Measurements from ENCODE around the gene HBG2. TPM values are rescaled to one million over a fixed set of nuclear protein-coding genes. Genes with fewer than 3 reads are reported as not detected.

The HBG2 gene
- total and polyA plus RNA-seq, 10 of the 15 experiments (the other 5 are each of a cell fraction or from before 2014, with no cell fraction given): 1.1 to 8.3 (median 2.9) TPM; not detected in 5

DNA sequence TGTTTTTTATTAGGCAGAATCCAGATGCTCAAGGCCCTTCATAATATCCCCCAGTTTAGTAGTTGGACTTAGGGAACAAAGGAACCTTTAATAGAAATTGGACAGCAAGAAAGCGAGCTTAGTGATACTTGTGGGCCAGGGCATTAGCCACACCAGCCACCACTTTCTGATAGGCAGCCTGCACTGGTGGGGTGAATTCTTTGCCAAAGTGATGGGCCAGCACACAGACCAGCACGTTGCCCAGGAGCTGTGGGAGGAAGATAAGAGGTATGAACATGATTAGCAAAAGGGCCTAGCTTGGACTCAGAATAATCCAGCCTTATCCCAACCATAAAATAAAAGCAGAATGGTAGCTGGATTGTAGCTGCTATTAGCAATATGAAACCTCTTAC, 29.1 kb downstream of the HBG2 start:
- Histone ChIP-seq H3K27ac (ENCODE audit: control insufficient read depth, insufficient read depth) (no peak overlapping the region), H3K36me3 (ENCODE audit: control insufficient read depth in 2 of 2, insufficient read depth in 2 of 2, low read length in 1 of 2) (no peaks in the 10 kb centered on the region), H2AFZ (ENCODE audit: control insufficient read depth, low read depth, low read length) (no peak overlapping the region), H3K9me3 (replicated peaks; ENCODE audit: control insufficient read depth, insufficient read depth, low read length) (no peaks in the 10 kb centered on the region), H3K4me2 (ENCODE audit: control insufficient read depth, insufficient read depth) (no peak overlapping the region), H3K4me1 (ENCODE audit: control insufficient read depth, insufficient read depth, low read length) (no peaks in the 10 kb centered on the region), H3K79me2 (ENCODE audit: control insufficient read depth, insufficient read depth, low read length) (no peaks in the 10 kb centered on the region), H3K4me3 (no peak overlapping the region), H3K27me3 (replicated peaks in 1 of 2; ENCODE audit: control insufficient read depth in 2 of 2, insufficient read depth in 2 of 2, low read length in 1 of 2) (no peaks in the 10 kb centered on the region), H3K9ac (ENCODE audit: control insufficient read depth, insufficient read depth, low read length) (no peak overlapping the region), H4K20me1 (ENCODE audit: control insufficient read depth, insufficient read depth) (no peaks in the 10 kb centered on the region)
- RAD21 ChIA-PET (ENCODE audit: unreplicated experiment): no interaction called here
- intact Hi-C loops (cut with micrococcal nuclease; ENCODE audit: unreplicated experiment) (no loop called here), in situ Hi-C loops (cut with MboI) (no loop called here)
- POLR2A ChIA-PET: no interaction called here
- CTCF ChIA-PET: no interaction called here
- no TSS peak for BruUV-seq (replicated peaks)
- SMC1A ChIA-PET (ENCODE audit: uncharacterized antibody, unreplicated experiment): no interaction called here
- WGBS (ENCODE audit: insufficient coverage, insufficient replicate concordance, low lambda C conversion rate, missing lambda C conversion rate): 9% methylated on average over 2 of the region's 2 CpGs
- DNase-seq (ENCODE audit: low read depth, low spot score) (no peak), ATAC-seq (no peak; the same call in 2 of the 3 replicates), FAIRE-seq (no peak)
- TF ChIP-seq ATF7 (IDR thresholded peaks at IDR 0.05; ENCODE audit: low read depth) (no peak), FOXK2 (IDR thresholded peaks at IDR 0.05) (no peak), PAX8 (IDR thresholded peaks at IDR 0.05) (no peak), SUPT20H (IDR thresholded peaks at IDR 0.05; ENCODE audit: borderline replicate concordance, control insufficient read depth, low read depth, low read length) (no peak), YBX1 (IDR thresholded peaks at IDR 0.05) (no peak), NFYB (IDR thresholded peaks at IDR 0.05; ENCODE audit: insufficient read depth, low read depth, low read length) (no peak), RB1 (IDR thresholded peaks at IDR 0.05; ENCODE audit: borderline replicate concordance) (no peak), TCF12 (IDR thresholded peaks at IDR 0.05; ENCODE audit: low read depth, low read length) (no peak)
- TF ChIP-seq, protein P1, sequence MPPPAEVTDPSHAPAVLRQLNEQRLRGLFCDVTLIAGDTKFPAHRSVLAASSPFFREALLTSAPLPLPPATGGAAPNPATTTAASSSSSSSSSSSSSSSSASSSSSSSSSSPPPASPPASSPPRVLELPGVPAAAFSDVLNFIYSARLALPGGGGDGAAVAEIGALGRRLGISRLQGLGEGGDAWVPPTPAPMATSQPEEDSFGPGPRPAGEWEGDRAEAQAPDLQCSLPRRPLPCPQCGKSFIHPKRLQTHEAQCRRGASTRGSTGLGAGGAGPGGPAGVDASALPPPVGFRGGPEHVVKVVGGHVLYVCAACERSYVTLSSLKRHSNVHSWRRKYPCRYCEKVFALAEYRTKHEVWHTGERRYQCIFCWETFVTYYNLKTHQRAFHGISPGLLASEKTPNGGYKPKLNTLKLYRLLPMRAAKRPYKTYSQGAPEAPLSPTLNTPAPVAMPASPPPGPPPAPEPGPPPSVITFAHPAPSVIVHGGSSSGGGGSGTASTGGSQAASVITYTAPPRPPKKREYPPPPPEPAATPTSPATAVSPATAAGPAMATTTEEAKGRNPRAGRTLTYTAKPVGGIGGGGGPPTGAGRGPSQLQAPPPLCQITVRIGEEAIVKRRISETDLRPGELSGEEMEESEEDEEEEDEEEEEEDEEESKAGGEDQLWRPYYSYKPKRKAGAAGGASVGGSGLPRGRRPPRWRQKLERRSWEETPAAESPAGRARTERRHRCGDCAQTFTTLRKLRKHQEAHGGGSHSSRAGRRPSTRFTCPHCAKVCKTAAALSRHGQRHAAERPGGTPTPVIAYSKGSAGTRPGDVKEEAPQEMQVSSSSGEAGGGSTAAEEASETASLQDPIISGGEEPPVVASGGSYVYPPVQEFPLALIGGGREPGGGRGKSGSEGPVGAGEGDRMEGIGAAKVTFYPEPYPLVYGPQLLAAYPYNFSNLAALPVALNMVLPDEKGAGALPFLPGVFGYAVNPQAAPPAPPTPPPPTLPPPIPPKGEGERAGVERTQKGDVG (CRISPR knock-in tag; IDR thresholded peaks at IDR 0.05): no peak
- TF ChIP-seq, protein P2, sequence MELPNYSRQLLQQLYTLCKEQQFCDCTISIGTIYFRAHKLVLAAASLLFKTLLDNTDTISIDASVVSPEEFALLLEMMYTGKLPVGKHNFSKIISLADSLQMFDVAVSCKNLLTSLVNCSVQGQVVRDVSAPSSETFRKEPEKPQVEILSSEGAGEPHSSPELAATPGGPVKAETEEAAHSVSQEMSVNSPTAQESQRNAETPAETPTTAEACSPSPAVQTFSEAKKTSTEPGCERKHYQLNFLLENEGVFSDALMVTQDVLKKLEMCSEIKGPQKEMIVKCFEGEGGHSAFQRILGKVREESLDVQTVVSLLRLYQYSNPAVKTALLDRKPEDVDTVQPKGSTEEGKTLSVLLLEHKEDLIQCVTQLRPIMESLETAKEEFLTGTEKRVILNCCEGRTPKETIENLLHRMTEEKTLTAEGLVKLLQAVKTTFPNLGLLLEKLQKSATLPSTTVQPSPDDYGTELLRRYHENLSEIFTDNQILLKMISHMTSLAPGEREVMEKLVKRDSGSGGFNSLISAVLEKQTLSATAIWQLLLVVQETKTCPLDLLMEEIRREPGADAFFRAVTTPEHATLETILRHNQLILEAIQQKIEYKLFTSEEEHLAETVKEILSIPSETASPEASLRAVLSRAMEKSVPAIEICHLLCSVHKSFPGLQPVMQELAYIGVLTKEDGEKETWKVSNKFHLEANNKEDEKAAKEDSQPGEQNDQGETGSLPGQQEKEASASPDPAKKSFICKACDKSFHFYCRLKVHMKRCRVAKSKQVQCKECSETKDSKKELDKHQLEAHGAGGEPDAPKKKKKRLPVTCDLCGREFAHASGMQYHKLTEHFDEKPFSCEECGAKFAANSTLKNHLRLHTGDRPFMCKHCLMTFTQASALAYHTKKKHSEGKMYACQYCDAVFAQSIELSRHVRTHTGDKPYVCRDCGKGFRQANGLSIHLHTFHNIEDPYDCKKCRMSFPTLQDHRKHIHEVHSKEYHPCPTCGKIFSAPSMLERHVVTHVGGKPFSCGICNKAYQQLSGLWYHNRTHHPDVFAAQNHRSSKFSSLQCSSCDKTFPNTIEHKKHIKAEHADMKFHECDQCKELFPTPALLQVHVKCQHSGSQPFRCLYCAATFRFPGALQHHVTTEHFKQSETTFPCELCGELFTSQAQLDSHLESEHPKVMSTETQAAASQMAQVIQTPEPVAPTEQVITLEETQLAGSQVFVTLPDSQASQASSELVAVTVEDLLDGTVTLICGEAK (IDR thresholded peaks at IDR 0.05; ENCODE audit: borderline replicate concordance): no peak

Measured in GM12878 (cell line).